Measurements from ENCODE around the gene CX3CL1. TPM values are rescaled to one million over a fixed set of nuclear protein-coding genes. Genes with fewer than 3 reads are reported as not detected.

CX3CL1 gene
- total and polyA plus RNA-seq, 10 of the 15 experiments (the other 5 are each of a cell fraction or from before 2014, with no cell fraction given) = 0.03 to 1.2 (median 0.46) TPM

- TF ChIP-seq CHD4 (IDR thresholded peaks at IDR 0.05) = no peak
These were observed 35.4 kb downstream of the CX3CL1 start (continued) for GRCh38 chr16:57407521-57408353.

DNA sequence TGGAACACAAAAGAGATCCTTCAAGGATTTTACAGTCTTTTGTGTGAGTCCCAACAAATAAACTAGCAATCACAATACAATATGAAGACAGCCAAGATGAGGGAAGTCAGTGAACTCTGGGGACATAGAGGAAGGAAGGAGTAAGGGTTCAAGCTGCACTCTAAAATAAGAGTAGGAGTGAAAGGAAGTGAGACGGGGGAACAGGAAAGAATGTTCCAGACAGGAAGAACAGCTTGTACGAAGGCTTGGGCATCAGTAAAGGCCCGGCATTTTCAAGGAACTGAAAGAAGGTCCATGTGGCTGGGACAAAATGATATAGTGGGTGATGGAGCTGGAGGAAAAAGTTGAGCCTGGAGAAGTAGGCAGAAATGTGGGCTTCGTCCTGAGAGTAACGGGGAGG, 36.8 kb downstream of the CX3CL1 start:
- FAIRE-seq = no peak
- Histone ChIP-seq H3K9me3 (replicated peaks; ENCODE audit: control insufficient read depth, insufficient read depth, low read length) (no peaks in the 10 kb centered on the region), H3K36me3 (ENCODE audit: control insufficient read depth in 2 of 2, insufficient read depth in 2 of 2, low read length in 1 of 2) (no peaks in the 10 kb centered on the region), H4K20me1 (ENCODE audit: control insufficient read depth, insufficient read depth) (no peaks in the 10 kb centered on the region), H3K4me2 (ENCODE audit: control insufficient read depth, insufficient read depth) (no peak overlapping the region), H3K4me3 (no peak overlapping the region), H3K79me2 (ENCODE audit: control insufficient read depth, insufficient read depth, low read length) (no peaks in the 10 kb centered on the region), H3K27ac (ENCODE audit: control insufficient read depth, insufficient read depth) (no peak overlapping the region), H3K9ac (ENCODE audit: control insufficient read depth, insufficient read depth, low read length) (no peak overlapping the region), H3K27me3 (replicated peaks in 1 of 2; ENCODE audit: control insufficient read depth in 2 of 2, insufficient read depth in 2 of 2, low read length in 1 of 2) (no peaks in the 10 kb centered on the region), H3K4me1 (ENCODE audit: control insufficient read depth, insufficient read depth, low read length) (peaks cover 36% of the 10 kb centered on the region), H2AFZ (ENCODE audit: control insufficient read depth, low read depth, low read length) (no peak overlapping the region)
- no TSS peak for BruUV-seq (replicated peaks)
- POLR2A ChIA-PET = interaction anchor here (0.7 to 1.0 kb wide), 3 partner anchors 9 to 33 kb away, joined by 3 read pairs; no protein-coding TSS in a partner anchor
- intact Hi-C loops (cut with micrococcal nuclease; ENCODE audit: unreplicated experiment) (no loop called here), in situ Hi-C loops (cut with MboI) (no loop called here)
- 64% methylated on average over 5 of the region's 5 CpGs for WGBS (ENCODE audit: insufficient coverage, insufficient replicate concordance, low lambda C conversion rate, missing lambda C conversion rate)
- DNase-seq (ENCODE audit: low read depth, low spot score) = no peak
- RAD21 ChIA-PET (ENCODE audit: unreplicated experiment) = interaction anchor here (0.9 to 6.9 kb wide), 4 partner anchors 14 to 108 kb away, joined by 3 to 87 read pairs (median 4); no protein-coding TSS in a partner anchor
- ATAC-seq = no peak
- SMC1A ChIA-PET (ENCODE audit: uncharacterized antibody, unreplicated experiment) = interaction anchor here (1.1 to 1.2 kb wide), 2 partner anchors 8 to 15 kb away, joined by 3 read pairs; no protein-coding TSS in a partner anchor
- CTCF ChIA-PET = interaction anchor here (0.6 to 1.8 kb wide), 2 partner anchors 10 to 1047 kb away, joined by 3 to 6 read pairs; no protein-coding TSS in a partner anchor
- TF ChIP-seq CBX3 (IDR thresholded peaks at IDR 0.05; ENCODE audit: borderline replicate concordance, low read depth) (no peak), KDM1A (IDR thresholded peaks at IDR 0.05; ENCODE audit: borderline replicate concordance) (no peak), JUND (IDR thresholded peaks at IDR 0.05; ENCODE audit: low read depth, low read length) (no peak), SMC3 (IDR thresholded peaks at IDR 0.05; ENCODE audit: borderline replicate concordance, low read length) (no peak), SMAD5 (IDR thresholded peaks at IDR 0.05; ENCODE audit: low read depth) (no peak), NR2C1 (IDR thresholded peaks at IDR 0.05) (no peak), STAT1 (conservative IDR thresholded peaks at IDR 0.05) (no peak), SMARCA5 (IDR thresholded peaks at IDR 0.05) (no peak), MTA3 (IDR thresholded peaks at IDR 0.05; ENCODE audit: borderline replicate concordance, low read length) (no peak)
- TF ChIP-seq, protein P1, sequence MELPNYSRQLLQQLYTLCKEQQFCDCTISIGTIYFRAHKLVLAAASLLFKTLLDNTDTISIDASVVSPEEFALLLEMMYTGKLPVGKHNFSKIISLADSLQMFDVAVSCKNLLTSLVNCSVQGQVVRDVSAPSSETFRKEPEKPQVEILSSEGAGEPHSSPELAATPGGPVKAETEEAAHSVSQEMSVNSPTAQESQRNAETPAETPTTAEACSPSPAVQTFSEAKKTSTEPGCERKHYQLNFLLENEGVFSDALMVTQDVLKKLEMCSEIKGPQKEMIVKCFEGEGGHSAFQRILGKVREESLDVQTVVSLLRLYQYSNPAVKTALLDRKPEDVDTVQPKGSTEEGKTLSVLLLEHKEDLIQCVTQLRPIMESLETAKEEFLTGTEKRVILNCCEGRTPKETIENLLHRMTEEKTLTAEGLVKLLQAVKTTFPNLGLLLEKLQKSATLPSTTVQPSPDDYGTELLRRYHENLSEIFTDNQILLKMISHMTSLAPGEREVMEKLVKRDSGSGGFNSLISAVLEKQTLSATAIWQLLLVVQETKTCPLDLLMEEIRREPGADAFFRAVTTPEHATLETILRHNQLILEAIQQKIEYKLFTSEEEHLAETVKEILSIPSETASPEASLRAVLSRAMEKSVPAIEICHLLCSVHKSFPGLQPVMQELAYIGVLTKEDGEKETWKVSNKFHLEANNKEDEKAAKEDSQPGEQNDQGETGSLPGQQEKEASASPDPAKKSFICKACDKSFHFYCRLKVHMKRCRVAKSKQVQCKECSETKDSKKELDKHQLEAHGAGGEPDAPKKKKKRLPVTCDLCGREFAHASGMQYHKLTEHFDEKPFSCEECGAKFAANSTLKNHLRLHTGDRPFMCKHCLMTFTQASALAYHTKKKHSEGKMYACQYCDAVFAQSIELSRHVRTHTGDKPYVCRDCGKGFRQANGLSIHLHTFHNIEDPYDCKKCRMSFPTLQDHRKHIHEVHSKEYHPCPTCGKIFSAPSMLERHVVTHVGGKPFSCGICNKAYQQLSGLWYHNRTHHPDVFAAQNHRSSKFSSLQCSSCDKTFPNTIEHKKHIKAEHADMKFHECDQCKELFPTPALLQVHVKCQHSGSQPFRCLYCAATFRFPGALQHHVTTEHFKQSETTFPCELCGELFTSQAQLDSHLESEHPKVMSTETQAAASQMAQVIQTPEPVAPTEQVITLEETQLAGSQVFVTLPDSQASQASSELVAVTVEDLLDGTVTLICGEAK (IDR thresholded peaks at IDR 0.05; ENCODE audit: borderline replicate concordance) = no peak
- TF ChIP-seq, protein P2, sequence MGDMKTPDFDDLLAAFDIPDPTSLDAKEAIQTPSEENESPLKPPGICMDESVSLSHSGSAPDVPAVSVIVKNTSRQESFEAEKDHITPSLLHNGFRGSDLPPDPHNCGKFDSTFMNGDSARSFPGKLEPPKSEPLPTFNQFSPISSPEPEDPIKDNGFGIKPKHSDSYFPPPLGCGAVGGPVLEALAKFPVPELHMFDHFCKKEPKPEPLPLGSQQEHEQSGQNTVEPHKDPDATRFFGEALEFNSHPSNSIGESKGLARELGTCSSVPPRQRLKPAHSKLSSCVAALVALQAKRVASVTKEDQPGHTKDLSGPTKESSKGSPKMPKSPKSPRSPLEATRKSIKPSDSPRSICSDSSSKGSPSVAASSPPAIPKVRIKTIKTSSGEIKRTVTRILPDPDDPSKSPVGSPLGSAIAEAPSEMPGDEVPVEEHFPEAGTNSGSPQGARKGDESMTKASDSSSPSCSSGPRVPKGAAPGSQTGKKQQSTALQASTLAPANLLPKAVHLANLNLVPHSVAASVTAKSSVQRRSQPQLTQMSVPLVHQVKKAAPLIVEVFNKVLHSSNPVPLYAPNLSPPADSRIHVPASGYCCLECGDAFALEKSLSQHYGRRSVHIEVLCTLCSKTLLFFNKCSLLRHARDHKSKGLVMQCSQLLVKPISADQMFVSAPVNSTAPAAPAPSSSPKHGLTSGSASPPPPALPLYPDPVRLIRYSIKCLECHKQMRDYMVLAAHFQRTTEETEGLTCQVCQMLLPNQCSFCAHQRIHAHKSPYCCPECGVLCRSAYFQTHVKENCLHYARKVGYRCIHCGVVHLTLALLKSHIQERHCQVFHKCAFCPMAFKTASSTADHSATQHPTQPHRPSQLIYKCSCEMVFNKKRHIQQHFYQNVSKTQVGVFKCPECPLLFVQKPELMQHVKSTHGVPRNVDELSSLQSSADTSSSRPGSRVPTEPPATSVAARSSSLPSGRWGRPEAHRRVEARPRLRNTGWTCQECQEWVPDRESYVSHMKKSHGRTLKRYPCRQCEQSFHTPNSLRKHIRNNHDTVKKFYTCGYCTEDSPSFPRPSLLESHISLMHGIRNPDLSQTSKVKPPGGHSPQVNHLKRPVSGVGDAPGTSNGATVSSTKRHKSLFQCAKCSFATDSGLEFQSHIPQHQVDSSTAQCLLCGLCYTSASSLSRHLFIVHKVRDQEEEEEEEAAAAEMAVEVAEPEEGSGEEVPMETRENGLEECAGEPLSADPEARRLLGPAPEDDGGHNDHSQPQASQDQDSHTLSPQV (IDR thresholded peaks at IDR 0.05) = no peak
